HG02610 (cell line): ENCODE data around the gene ACVR1B.

Source experiments
- ATAC-seq: cut with Tn5 transposase; IDR thresholded peaks from one replicate; pipeline ENCODE4 v1.9.1; 2021; ENCODE audit warnings: mild to moderate bottlenecking, moderate library complexity; ENCODE audit not compliant: unreplicated experiment

ACVR1B gene

DNA sequence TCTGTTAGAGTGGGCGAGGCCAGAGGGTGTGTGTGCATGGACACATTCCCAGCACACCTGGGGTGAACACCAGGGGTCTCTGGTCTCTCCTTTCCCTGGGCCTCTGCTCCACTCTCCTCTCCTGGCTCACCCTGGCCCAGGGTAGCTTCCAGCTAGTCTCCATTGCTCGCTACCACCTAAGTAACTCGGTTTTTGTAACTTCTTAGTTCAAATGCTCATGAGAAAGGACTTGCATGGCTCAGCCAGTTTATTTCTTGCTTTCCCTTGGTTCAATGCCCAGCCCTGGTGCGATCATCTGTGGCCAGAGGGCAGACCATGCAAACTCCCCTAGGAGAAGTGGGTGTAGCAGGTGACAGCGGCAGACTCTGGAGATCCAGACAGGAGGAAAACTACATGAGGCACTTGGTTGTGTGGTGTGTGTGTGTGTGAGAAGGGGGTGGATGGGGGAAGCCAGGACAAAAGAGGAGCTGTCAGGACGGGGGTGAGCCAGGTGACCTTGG is 8.9 kb upstream of the ACVR1B start:
- no peak for ATAC-seq

DNA sequence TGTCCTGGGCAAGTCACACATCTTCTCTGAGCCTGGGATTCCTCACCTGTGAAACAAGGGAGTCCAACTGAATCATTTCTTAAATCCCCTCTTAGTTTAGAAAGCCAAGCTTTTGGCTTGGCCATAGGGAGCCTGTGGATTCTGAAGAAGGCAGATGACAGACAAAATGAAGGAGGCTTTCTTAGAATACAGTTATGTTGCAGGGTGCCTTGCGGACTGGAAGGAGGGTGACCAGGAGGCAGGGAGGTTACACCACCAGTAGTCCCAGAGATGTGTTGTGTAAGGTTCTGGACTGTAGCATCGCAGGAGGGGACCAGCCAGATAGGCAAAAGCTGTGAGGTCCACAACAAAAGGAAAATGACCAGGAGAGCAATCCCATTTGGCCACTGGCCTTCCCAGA is 8.2 kb upstream of the ACVR1B start:
- no peak for ATAC-seq

GRCh38 chr12:51944608-51945233 is 6.8 kb upstream of the ACVR1B start:
- no peak for ATAC-seq

DNA sequence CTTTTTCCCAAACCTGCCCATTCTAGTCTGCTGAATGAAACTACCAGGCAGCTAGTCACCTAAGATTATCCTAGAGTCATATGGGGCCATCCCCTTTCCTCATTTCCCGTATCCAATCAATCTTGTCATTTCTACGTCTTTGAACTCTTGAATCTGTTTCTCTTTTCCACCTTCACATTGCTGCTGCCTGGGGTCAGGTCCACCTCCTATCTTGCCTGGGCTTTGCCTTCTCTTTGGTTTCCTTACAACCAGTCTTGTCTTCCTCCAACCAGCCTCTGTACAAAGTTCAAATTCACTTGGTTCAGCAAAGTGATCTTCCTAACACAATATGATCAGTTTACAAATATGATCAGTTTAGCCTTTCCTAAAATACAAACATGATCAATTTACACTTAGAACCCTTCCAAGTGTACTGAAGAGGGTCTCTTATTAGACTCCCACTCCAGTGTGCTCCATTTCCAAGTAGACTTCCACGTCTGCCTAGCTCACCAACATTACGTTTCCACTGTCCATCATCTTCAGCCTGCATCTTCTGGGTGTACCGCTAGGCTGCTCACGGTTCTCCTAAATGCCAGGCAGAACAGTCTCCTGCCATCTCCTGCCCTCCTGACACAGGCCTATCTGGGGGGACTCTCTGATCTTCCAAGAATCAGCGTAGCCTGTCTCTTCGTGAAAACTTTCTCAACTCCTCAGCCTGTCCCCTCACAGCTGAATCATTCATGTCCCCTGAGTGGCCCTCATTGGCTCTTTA is 4.1 kb upstream of the ACVR1B start:
- ATAC-seq, result no peak

GRCh38 chr12:51948066-51948465 is 3.4 kb upstream of the ACVR1B start:
- ATAC-seq, result no peak

- no peak for ATAC-seq
Observed at GRCh38 chr12:51949342-51950030, 2.0 kb upstream of the ACVR1B start.

DNA sequence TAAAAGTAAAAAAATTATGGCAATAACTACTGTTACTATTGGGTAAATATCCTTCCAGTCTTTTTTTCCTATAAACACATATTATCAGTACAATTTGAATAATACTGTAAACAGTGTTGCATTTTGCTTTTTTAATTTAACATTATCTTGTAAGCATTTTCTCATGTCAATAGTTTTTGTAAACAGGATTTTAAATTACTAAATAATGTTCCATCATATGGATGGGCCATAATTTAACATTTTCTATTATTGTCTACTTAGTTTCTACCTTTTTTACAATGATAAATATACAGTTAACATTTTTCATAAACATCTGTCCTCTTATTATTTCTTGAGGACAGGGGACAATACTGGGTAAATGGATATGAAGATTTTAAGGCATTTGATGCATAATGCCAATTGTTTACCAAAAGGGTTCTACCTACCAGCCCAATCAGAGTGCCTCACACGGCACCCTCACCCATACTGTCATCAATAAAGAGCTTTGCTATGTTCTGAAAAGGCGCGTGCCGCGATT is 759 bp upstream of the ACVR1B start:
- peak; percentile 5 for ATAC-seq

- ATAC-seq, result peak; percentile 8
Observed at GRCh38 chr12:51951843-51952722, 584 bp downstream of the ACVR1B start.

GRCh38 chr12:51953089-51953488 is 1.6 kb downstream of the ACVR1B start:
- ATAC-seq, result no peak

- no peak for ATAC-seq
Observed at GRCh38 chr12:51953864-51954263, 2.4 kb downstream of the ACVR1B start.

- no peak for ATAC-seq
Observed at GRCh38 chr12:51954561-51955361, 3.3 kb downstream of the ACVR1B start.

DNA sequence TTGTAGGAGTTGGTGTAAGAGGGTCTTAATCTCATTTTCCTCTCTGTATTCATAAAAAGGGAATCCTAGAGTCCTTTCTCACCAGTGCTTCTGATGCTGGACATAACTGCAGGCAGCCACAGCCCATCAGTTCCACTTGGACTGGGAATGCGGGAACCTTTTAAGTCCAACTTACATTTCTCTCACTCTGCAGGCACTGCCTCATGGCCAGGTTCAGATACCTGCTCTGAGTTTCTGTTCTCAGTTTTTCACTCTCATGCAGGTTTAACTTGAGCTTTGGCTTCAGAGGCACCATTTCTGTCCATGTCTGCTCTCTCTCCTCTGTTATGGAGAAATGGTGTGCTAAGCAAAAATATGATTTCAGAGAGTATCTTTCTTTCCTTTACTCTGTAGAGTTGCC is 4.2 kb downstream of the ACVR1B start:
- ATAC-seq, result no peak

DNA sequence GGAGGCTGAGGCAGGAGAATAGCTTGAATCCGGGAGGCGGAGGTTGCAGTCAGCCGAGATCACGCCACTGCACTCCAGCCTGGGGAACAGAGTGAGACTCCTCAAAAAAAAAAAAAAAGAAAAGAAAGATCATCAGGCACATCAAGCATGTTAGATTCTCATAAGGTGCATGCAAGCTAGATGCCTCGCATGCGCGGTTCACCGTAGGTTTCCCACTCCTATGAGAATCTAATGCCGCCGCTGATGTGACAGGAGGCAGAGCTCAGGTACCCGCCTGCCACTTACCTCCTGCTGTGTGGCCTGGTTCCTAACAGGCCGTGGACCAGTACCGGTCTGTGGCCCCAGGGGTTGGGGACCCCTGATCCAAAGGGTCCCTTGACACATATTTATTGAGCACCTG is 7.0 kb downstream of the ACVR1B start:
- ATAC-seq, result no peak

DNA sequence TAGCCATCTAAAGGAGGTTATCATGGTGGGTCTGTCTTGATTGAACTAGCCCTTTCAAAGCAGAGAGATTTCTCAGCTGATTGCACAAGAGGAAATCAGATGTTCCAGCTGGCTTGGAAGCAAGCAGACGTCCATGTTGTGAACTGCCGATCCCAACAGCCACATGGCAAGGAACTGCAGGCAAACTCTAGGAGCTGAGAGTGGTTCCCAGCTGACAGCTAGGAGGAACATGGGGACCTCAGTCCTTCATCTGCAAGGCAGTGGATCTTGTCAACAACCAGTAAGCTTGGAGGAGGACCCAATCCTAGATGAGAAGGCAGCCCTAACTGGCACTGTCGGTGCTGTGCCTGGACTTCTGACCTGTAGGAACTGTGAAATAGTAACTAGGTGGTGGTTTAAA is 7.7 kb downstream of the ACVR1B start:
- no peak for ATAC-seq

GRCh38 chr12:51959921-51960320 is 8.4 kb downstream of the ACVR1B start:
- ATAC-seq, result no peak

GRCh38 chr12:51960488-51960887 is 9.0 kb downstream of the ACVR1B start:
- no peak for ATAC-seq

DNA sequence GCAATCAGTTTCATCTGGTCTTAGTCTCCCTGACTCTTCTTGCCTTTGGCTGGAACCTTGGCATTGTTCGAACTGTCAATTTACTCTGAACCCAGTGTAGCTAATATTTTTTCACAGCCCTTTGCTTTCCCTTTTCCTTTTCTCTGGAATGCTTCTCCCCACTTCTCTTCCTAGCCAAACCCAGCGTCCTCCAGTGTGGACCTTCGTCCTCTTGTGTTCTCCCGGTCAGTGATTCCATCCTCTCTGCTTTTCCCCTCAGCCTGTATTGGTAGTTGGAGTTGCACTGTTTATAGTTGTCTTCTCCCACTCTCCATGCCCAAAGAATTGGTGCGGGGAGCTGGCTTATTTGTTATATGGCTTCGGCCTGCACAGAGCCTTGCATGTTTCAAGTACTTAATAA is 9.4 kb downstream of the ACVR1B start:
- ATAC-seq, result no peak

DNA sequence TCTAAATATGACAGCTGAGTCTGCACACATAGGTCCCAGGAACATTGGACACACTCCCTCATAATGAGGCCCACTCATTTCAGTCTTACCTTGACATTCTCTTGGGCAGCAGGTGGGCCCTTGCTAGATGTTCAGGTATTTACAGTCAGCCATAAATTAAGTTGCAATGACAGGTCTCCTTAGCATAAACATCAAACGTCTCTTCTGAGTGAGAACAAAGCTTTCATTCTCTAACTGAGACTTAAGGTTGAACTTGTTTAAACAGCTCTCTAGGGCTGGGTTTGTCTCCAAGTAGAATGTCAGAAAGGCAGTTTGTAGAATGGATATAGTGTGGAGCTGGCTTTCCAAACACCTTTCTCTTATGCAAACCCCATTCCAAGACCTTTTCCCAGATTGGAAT is 10.3 kb downstream of the ACVR1B start:
- no peak for ATAC-seq

DNA sequence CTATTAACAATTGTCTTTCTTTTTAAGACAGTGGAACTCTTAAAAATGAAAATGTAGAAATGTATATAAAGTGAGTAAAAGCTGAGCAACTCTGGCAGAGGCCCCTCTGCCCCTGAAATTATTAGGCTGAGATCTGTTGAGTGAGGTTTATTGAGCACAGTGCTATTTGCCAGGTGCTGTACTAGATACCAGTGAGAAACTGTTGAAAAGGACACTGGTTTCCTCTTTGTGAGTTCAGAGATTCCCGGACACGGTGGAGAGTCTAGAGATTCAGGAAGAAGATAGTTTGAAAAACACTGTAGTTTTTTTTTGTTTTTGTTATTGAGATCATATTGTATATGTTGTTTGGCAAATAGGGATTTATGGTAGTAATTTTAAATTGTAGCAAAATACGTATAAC is 11.2 kb downstream of the ACVR1B start:
- ATAC-seq, result no peak

- ATAC-seq, result no peak
Observed at GRCh38 chr12:51963477-51963876, 12.0 kb downstream of the ACVR1B start.
